ENCODE results near the gene CPA4. TPM values are rescaled to one million over a fixed set of nuclear protein-coding genes. Genes with fewer than 3 reads are reported as not detected.

Gene CPA4
- total and polyA plus RNA-seq, 2 experiments from 2014 or later = 1.1 to 3.3 TPM

DNA sequence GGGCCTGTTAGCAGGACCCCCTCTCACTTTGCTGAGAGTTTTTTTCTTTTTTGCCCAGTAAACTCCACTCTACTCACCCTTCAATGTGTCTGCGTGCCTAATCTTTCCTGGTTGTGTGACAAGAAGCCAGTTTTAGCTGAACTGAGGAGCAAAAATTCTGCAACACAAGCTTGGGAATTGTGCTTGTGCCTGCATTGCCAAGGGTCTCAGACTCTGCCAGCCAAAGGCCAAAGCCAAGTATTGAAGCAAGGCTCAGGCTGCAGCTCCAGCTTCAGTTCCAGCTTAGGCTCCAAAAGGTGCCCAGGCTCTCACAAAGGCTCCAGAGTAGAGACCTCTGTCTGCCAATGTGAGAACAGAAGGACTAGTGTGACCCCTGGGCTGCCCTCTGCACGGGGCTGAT, 30.5 kb upstream of the CPA4 start:
- H3K27ac ChIP-seq = no peak overlapping the region
- peaks cover 11% of the 10 kb centered on the region for H3K9me3 ChIP-seq (ENCODE audit: low read depth)
- H3K27me3 ChIP-seq = no peaks in the 10 kb centered on the region
- DNase-seq (ENCODE audit: low spot score) = no peak
- H2AFZ ChIP-seq = no peak overlapping the region
- WGBS (ENCODE audit: low lambda C conversion rate, missing lambda C conversion rate) = 80% methylated on average over 2 of the region's 2 CpGs
- H3K36me3 ChIP-seq (replicated peaks; ENCODE audit: insufficient read depth, low read depth) = no peaks in the 10 kb centered on the region
- no peaks in the 10 kb centered on the region for H3K9me2 ChIP-seq (replicated peaks; ENCODE audit: insufficient read depth)
- H3K4me3 ChIP-seq = no peak overlapping the region
- peaks cover 17% of the 10 kb centered on the region for H3K4me1 ChIP-seq (ENCODE audit: insufficient read depth)
- TF ChIP-seq EZH2phosphoT487 (IDR thresholded peaks at IDR 0.05; ENCODE audit: low read depth, severe bottlenecking, unreplicated experiment) (no peak), EZH2 (IDR thresholded peaks at IDR 0.05; ENCODE audit: borderline replicate concordance) (no peak), CTCF (IDR thresholded peaks at IDR 0.05; ENCODE audit: poor library complexity) (no peak)
- no peaks in the 10 kb centered on the region for H4K20me1 ChIP-seq (ENCODE audit: insufficient read depth, poor library complexity, severe bottlenecking)
- no peaks in the 10 kb centered on the region for H3K79me2 ChIP-seq
- no peak overlapping the region for H3K4me2 ChIP-seq

DNA sequence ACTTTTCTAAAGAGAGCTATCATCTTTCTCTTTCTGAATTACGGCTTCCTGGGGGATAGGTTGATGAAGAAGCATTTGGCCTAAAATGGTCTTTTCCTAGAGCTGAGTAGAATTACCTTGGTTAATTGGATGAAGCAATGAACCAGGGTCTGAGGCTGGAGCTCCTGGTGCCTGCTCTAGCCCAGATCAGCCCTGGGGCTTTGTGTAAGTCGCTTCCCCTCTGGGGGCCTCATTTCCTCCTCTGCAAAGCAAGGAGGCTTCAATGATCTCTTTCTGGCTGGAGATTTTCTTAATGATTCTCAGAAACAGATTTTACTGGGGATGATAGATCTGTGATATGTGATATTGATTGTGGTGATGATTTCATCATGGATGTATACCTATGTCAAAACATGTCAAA, 29.8 kb upstream of the CPA4 start:
- Histone ChIP-seq H2AFZ (no peak overlapping the region), H3K27me3 (no peaks in the 10 kb centered on the region), H3K4me3 (no peak overlapping the region), H3K27ac (no peak overlapping the region), H3K4me2 (no peak overlapping the region), H4K20me1 (ENCODE audit: insufficient read depth, poor library complexity, severe bottlenecking) (no peaks in the 10 kb centered on the region), H3K9me2 (replicated peaks; ENCODE audit: insufficient read depth) (no peaks in the 10 kb centered on the region), H3K79me2 (no peaks in the 10 kb centered on the region), H3K36me3 (replicated peaks; ENCODE audit: insufficient read depth, low read depth) (no peaks in the 10 kb centered on the region), H3K4me1 (ENCODE audit: insufficient read depth) (peaks cover 17% of the 10 kb centered on the region), H3K9me3 (ENCODE audit: low read depth) (peaks cover 7% of the 10 kb centered on the region)
- no peak for TF ChIP-seq CTCF (IDR thresholded peaks at IDR 0.05; ENCODE audit: poor library complexity)
- TF ChIP-seq EZH2 (IDR thresholded peaks at IDR 0.05; ENCODE audit: borderline replicate concordance) = no peak
- no peak for TF ChIP-seq EZH2phosphoT487 (IDR thresholded peaks at IDR 0.05; ENCODE audit: low read depth, severe bottlenecking, unreplicated experiment)
- WGBS (ENCODE audit: low lambda C conversion rate, missing lambda C conversion rate) = 71% methylated on average over 2 of the region's 2 CpGs
- no peak for DNase-seq (ENCODE audit: low spot score)

- Histone ChIP-seq H2AFZ (no peak within 1 kb of the TSS), H3K9me3 (ENCODE audit: low read depth) (no peaks in the 10 kb centered on the region), H3K9me2 (replicated peaks; ENCODE audit: insufficient read depth) (no peaks in the 10 kb centered on the region), H3K79me2 (peaks cover 5% of the 10 kb centered on the region), H4K20me1 (ENCODE audit: insufficient read depth, poor library complexity, severe bottlenecking) (no peaks in the 10 kb centered on the region), H3K27ac (peak within 1 kb of the TSS; percentile 83), H3K4me2 (peak within 1 kb of the TSS; percentile 67), H3K27me3 (no peaks in the 10 kb centered on the region), H3K36me3 (replicated peaks; ENCODE audit: insufficient read depth, low read depth) (no peaks in the 10 kb centered on the region), H3K4me1 (ENCODE audit: insufficient read depth) (peaks cover 17% of the 10 kb centered on the region), H3K4me3 (peak within 1 kb of the TSS; percentile 25)
- 66% methylated on average over 3 of the region's 3 CpGs for WGBS (ENCODE audit: low lambda C conversion rate, missing lambda C conversion rate)
- TF ChIP-seq EZH2 (IDR thresholded peaks at IDR 0.05; ENCODE audit: borderline replicate concordance) = no peak
- TF ChIP-seq EZH2phosphoT487 (IDR thresholded peaks at IDR 0.05; ENCODE audit: low read depth, severe bottlenecking, unreplicated experiment) = no peak
- no peak for TF ChIP-seq CTCF (IDR thresholded peaks at IDR 0.05; ENCODE audit: poor library complexity)
- peak; percentile 44 for DNase-seq (ENCODE audit: low spot score)
Measured at GRCh38 chr7:130266258-130266960, 26.6 kb upstream of the CPA4 start, which contains the start of gene CPA2. Gene CPA2 (plus strand): TSS chr7:130266863. CDS start chr7:130266882, 19 bp downstream.

Measured in hepatocyte (in vitro differentiated cells).